Central memory CD4-positive, alpha-beta T cell (primary cell): ENCODE results near the gene RNASEL.

Experiments
- DNase-seq: peaks from one replicate; pipeline ENCODE4 v3.0.0; 2022

Gene RNASEL

GRCh38 chr1:182600036-182600713 lies 11.1 kb upstream of the RNASEL start:
- DNase-seq: no peak

- DNase-seq: no peak
These were observed 10.3 kb upstream of the RNASEL start for GRCh38 chr1:182599339-182599738.

DNA sequence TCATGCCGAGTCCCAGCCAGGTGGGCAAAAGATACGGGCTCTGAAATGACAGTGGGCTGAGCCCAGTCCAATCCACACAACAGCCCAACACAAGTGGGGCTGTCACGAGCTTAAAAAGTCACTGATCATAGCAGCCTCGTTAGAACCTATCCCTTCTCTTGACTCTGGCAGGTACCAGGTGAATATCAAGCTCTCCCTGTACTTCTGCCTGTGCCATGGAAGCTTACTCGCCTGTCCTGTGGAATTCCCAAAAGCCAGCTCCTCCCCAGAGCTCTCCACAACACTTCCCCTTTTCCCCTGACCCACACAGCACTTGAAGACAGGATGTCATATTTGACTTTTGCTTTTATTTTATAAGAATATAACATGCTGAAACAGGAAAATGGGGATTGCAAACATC lies 9.2 kb upstream of the RNASEL start:
- no peak for DNase-seq

GRCh38 chr1:182596934-182597333 lies 7.9 kb upstream of the RNASEL start:
- no peak for DNase-seq

DNA sequence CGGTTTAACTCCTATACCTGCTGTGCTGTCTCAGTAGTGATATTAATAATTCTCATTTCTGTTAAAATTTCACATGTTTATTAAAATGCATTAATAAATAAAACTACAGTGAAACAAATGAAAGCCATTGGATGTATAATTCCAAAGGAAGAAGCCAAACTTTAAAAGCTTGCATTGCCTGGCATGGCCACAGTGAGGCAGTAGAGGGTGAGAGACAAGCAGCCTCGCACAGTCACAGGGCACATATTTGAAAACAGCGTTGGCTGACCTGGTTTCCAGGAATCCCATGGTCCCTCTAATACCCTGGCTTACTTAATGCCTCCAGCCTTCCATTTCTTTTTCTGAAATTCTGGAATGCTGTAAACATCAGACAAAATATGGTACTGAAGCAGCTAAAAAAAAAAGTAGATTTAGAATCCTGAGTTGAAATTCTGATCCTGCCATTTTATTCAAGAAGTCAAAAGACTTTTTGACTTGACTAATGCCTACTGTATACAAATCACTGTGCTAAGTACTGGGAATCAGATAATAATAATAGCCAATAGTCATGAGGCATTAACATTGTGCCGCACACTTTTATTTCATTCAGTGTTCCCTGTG lies 6.7 kb upstream of the RNASEL start:
- DNase-seq: peak; percentile 49

GRCh38 chr1:182589931-182590330 lies 875 bp upstream of the RNASEL start:
- DNase-seq: no peak

DNA sequence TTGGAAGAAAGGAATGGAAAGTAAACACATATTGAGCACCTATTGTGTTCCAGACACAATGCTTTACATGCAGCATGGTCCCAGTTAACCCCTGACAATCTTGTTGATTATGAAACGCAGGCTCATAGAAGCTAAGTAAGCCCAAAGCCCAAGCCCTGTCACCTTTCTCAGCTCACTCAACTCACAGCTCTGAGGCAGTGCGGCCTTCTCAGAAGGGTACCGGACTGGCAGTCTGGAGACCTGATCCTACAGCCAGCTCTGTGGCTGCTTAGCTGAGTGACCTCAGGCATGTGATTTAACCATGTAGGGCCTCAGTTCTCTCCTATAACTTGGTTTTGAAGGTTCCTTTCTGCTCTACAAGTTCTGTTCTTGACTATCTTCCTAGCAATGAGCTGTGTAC lies 464 bp upstream of the RNASEL start:
- no peak for DNase-seq

DNA sequence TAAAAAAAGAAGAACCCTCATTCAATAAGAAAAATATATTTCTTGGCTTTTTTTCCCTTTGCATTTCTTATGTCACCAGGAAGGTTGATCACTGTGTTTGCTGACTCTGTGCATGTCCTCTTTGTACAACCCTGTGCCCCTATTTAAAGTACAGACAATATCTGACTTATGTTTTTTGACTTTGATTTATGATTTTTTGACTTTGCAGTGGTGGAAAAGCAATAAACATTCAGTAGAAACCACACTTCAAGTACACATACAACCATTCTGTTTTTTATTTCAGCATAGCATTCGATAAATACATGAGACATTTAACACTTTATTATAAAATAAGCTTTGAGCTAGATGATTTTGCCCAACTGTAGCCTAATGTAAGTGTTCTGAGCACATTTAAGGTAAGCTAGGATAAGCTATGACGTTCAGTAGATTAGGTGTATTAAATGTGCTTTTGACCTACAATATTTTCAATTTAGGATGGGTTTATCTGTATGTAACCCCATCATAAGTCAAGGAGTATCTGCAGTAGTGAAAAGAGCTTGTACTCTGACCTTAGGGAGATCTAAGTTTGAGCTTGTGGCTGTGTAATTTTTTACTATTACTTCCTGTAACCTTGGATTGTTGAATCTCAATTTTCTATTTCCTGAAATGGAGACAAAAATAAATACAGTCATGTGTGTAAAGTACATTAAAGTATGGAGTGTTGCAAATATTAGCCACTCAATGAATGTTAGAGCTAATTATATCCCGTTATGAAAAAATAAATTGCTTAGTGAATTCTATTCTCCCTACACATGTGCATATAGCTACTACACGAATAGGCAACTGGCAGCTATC lies 1.2 kb downstream of the RNASEL start:
- DNase-seq: no peak

DNA sequence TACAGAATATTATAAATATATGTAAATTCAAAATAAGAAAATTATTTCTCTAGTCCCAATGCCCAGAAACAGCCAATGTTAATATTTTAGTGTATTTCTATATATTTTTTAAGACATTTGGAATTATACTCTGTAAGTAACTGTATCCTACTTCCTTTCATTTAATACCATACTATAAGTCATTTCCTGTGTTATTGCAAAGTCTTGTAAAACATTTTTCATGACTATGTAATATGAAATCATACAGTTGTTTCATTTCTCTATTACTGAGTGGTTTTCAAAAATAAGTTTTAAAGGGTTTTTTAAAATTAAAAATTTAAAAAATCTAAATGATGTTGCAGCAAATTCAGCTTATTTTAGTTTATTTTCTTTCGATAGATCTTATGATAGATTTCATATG lies 2.0 kb downstream of the RNASEL start:
- DNase-seq: no peak

GRCh38 chr1:182586380-182586779 lies 2.7 kb downstream of the RNASEL start:
- no peak for DNase-seq

- no peak for DNase-seq
These were observed 4.3 kb downstream of the RNASEL start for GRCh38 chr1:182584746-182585145.

DNA sequence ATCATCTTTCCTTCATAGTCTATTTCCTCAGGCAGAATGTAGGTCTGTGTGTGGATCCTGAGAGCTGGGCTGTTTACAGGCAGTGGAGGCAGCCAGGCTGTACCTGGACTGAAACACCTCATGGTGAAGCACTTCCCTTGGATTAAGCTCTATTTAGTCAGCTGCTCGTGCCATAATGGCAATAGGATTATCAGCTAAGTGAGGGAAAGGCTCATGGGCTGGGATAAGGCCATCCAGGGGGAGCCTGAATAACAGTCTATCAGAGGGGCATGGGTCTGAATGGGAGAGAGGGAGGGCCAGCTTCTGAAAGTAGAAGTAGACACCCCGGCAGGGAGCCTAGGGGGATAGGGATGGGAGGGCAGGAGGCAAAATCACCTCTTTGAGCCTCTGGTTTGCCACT lies 8.3 kb downstream of the RNASEL start:
- no peak for DNase-seq

GRCh38 chr1:182575540-182576149 lies 13.4 kb downstream of the RNASEL start:
- no peak for DNase-seq

GRCh38 chr1:182574156-182574555 lies 14.9 kb downstream of the RNASEL start:
- no peak for DNase-seq

DNA sequence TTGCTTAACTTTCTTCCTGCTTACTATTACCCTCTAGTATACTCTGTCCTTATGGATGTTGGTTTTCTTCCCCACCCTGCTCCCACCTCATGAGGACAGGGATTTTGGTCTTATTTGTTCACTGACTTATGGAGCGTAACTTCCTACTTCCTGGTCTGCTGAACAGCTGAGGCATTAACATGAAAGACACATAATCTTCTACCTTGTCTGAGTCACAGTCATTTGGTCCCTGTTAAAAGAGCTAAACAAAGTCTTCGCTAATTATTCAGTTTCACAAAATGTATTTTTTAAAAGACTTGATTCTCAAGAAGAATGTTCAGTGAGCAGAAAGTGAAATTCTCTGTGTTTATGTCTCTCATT lies 18.5 kb downstream of the RNASEL start:
- no peak for DNase-seq

- no peak for DNase-seq
These were observed 19.0 kb downstream of the RNASEL start for GRCh38 chr1:182569939-182570610.

DNA sequence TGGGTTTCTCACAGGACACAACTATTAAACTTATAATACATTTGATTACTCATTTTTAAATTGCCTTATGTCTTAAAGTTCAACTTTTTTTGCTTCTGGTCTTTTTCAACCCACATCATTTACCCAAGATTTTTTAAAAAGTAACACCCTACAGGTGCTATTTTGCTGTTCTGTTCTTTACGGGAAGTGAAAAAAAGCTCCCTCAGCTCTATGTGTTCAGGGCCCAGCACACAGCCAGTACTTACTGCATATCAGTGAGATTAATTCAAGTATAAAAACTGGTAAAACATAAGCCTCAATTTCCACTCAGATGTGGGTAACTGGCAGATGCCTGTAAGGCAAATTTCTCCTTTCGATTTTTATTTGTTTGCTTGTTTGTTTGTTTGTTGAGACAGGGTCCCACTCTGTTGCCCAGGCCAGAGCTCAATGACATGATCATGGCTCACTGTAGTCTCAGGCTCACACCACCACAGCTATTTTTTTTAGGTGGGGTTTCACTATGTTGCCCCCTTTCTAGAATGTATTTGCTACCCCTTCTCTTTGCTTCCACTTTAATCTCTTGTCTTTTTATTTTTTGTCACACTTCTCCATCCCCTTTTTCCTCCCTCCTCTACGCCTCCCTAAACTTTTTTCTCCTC lies 20.3 kb downstream of the RNASEL start:
- DNase-seq: no peak

- no peak for DNase-seq
These were observed 21.4 kb downstream of the RNASEL start for GRCh38 chr1:182567629-182568028.

DNA sequence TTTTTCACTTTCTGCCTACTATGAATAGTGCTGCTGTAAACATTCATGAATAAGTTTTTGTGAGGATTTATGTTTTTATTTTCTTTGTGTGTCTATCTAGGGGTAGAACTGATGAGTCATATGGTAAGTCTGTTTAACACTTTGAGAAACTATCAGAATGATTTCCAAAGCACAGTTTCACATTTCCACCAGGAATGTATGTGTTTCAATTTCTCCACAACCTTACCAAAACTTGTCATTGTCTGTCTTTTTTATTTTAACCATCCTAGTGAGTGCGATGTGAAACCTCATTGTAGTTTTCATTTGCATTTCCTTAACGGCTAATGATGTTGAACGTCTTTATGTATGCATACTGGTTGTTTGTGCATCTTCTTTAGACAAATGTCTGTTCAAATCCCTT lies 23.5 kb downstream of the RNASEL start:
- no peak for DNase-seq

- no peak for DNase-seq
These were observed 24.6 kb downstream of the RNASEL start for GRCh38 chr1:182564406-182565004.

GRCh38 chr1:182563095-182563494 lies 26.0 kb downstream of the RNASEL start:
- DNase-seq: no peak

DNA sequence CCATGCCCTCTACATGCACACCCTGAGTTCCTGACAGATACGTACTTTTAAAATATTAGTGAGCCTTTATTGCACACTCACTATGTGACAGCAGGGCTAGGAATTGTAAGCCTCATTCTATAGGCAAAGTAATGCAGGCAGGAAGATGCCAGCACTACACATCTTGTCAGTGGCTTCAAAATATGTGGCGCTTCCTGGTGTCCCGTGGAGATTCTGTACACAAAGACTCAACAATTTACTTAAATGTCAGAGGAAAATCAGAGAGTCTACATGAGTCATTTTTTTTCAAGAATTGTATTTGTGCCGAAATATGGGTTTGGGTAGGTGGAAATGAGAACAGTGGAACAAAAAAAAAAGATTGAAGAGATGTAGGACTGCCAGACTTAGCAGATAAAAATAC lies 27.6 kb downstream of the RNASEL start:
- no peak for DNase-seq
